Parathyroid adenoma (tissue), 2 donors: ENCODE results near the gene TXNDC5.

Experiments
- H2AFZ ChIP-seq: fragments of 300-600 bp; sonication (generic); one replicate; pipeline ENCODE4 v1.7.0; 2017; ENCODE audit warnings: antibody characterized with exemption, mild to moderate bottlenecking
- H3K27ac ChIP-seq: fragments of 300-600 bp; sonication (generic); one replicate; pipeline ENCODE4 v1.7.0; 2017
- H3K27me3 ChIP-seq: fragments of 300-600 bp; sonication (generic); one replicate; pipeline ENCODE4 v1.7.0; 2017; ENCODE audit warnings: low read length; ENCODE audit not compliant: control insufficient read depth, insufficient read depth
- H3K36me3 ChIP-seq: fragments of 300-600 bp; sonication (generic); one replicate; pipeline ENCODE4 v1.7.0; 2017; ENCODE audit warnings: low read length; ENCODE audit not compliant: control insufficient read depth, insufficient read depth
- H3K4me1 ChIP-seq: fragments of 300-600 bp; sonication (generic); one replicate; pipeline ENCODE4 v1.7.0; 2017; ENCODE audit warnings: control low read depth
- H3K4me2 ChIP-seq: fragments of 300-600 bp; sonication (generic); one replicate; pipeline ENCODE4 v1.7.0; 2017; ENCODE audit warnings: low read length
- H3K4me3 ChIP-seq: fragments of 300-600 bp; sonication (generic); one replicate; pipeline ENCODE4 v1.7.0; 2017; ENCODE audit warnings: low read depth, low read length
- H3K79me2 ChIP-seq: fragments of 300-600 bp; sonication (generic); one replicate; pipeline ENCODE4 v1.7.0; 2017; ENCODE audit warnings: control low read depth
- H3K9ac ChIP-seq: fragments of 300-600 bp; sonication (generic); one replicate; pipeline ENCODE4 v1.7.0; 2017; ENCODE audit warnings: mild to moderate bottlenecking
- H3K9me3 ChIP-seq: fragments of 300-600 bp; sonication (generic); one replicate; pipeline ENCODE4 v1.7.0; 2017; ENCODE audit warnings: low read length; ENCODE audit not compliant: control insufficient read depth
- TF ChIP-seq, protein P1 (sequence below): fragments of 300-600 bp; sonication (generic); IDR thresholded peaks from one replicate; pipeline ENCODE4 v1.7.0; 2017; ENCODE audit warnings: antibody characterized with exemption, mild to moderate bottlenecking
- donor health status: primary hyperparathyroidism.

Gene TXNDC5

GRCh38 chr6:7910654-7911344 lies at the start of gene TXNDC5:
Gene TXNDC5 (minus strand): TSS chr6:7910788. CDS start chr6:7910776, 12 bp downstream.
- Histone ChIP-seq H3K4me3 (peak within 1 kb of the TSS; percentile 72), H3K9me3 (no peaks in the 10 kb centered on the region), H3K4me2 (peak within 1 kb of the TSS; percentile 92), H3K4me1 (peaks cover 13% of the 10 kb centered on the region), H3K36me3 (no peaks in the 10 kb centered on the region), H2AFZ (peak within 1 kb of the TSS; percentile 98), H3K9ac (no peak within 1 kb of the TSS), H3K27ac (peak within 1 kb of the TSS; percentile 60), H3K27me3 (no peaks in the 10 kb centered on the region), H3K79me2 (peaks cover 6% of the 10 kb centered on the region)
- TF ChIP-seq, protein P1, sequence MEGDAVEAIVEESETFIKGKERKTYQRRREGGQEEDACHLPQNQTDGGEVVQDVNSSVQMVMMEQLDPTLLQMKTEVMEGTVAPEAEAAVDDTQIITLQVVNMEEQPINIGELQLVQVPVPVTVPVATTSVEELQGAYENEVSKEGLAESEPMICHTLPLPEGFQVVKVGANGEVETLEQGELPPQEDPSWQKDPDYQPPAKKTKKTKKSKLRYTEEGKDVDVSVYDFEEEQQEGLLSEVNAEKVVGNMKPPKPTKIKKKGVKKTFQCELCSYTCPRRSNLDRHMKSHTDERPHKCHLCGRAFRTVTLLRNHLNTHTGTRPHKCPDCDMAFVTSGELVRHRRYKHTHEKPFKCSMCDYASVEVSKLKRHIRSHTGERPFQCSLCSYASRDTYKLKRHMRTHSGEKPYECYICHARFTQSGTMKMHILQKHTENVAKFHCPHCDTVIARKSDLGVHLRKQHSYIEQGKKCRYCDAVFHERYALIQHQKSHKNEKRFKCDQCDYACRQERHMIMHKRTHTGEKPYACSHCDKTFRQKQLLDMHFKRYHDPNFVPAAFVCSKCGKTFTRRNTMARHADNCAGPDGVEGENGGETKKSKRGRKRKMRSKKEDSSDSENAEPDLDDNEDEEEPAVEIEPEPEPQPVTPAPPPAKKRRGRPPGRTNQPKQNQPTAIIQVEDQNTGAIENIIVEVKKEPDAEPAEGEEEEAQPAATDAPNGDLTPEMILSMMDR: no peak

DNA sequence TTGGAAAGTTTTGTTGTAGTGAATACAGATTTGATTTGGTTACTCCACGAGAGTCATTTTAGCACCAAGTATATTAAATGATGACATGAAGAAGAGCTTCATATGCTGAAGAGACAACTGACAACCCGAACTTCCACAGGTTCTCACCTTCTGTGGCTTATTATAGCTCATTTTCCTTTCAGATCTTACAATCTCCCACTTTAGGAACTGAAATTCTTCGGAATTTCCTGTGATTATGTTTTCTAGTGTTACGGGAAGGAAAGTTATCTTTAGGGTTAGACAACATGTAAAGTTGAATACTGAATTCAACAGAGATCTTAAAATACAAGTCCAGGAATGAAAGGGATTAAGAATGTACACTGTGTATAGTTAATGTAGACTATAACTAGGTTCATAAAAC lies 49.6 kb upstream of the TXNDC5 start:
- TF ChIP-seq, protein P1: no peak
- no peaks in the 10 kb centered on the region for H3K27me3 ChIP-seq
- H3K4me3 ChIP-seq: no peak overlapping the region
- no peaks in the 10 kb centered on the region for H3K79me2 ChIP-seq
- H3K9me3 ChIP-seq: no peaks in the 10 kb centered on the region
- no peaks in the 10 kb centered on the region for H3K36me3 ChIP-seq
- H3K4me2 ChIP-seq: no peak overlapping the region
- H3K4me1 ChIP-seq: no peaks in the 10 kb centered on the region
- no peak overlapping the region for H2AFZ ChIP-seq
- no peak overlapping the region for H3K27ac ChIP-seq
- H3K9ac ChIP-seq: no peak overlapping the region

DNA sequence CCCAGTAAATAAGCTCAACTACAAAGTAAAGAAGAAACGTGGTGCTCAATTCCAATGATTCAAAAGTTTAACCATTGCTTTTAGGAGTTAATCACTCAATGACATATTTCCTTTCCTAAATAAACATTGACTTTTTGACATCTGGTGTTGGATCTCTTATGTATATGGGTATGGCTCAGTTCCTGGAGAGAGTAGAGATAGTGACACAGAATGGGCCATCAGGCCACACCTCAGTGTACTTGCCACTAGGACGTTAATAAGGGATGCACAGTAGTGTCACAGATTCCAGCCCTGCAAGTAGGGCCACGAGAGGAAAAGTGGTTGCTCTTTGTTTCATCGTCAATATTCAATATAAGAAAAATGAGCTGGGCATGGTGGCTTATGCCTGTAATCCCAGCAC lies 48.9 kb upstream of the TXNDC5 start:
- H3K4me2 ChIP-seq: no peak overlapping the region
- H3K9ac ChIP-seq: no peak overlapping the region
- no peaks in the 10 kb centered on the region for H3K9me3 ChIP-seq
- no peaks in the 10 kb centered on the region for H3K4me1 ChIP-seq
- H3K36me3 ChIP-seq: no peaks in the 10 kb centered on the region
- no peak overlapping the region for H3K4me3 ChIP-seq
- no peaks in the 10 kb centered on the region for H3K27me3 ChIP-seq
- H2AFZ ChIP-seq: no peak overlapping the region
- TF ChIP-seq, protein P1: no peak
- no peaks in the 10 kb centered on the region for H3K79me2 ChIP-seq
- H3K27ac ChIP-seq: no peak overlapping the region

DNA sequence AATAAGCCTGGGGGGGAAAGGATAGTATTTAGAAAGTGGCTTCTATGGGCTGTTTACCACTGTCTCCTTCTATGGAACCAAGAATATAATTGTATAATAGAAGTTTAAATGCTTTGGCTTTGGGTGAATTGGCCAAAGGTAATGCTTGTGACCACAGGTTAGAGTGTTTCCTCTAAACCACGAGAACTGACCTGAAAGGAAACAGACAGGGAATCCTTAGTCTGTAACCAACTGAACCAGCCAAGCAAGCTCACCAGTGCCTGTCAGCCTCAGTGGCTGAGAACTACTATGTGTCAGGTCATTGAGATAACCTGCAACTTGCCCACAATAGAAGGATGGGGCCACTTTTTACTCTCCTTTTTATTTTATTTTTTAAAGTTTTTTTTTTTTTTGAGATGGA lies 47.9 kb upstream of the TXNDC5 start:
- Histone ChIP-seq H3K27ac (no peak overlapping the region), H3K4me3 (no peak overlapping the region), H3K9ac (no peak overlapping the region), H3K36me3 (no peaks in the 10 kb centered on the region), H3K4me1 (no peaks in the 10 kb centered on the region), H3K4me2 (no peak overlapping the region), H2AFZ (no peak overlapping the region), H3K79me2 (no peaks in the 10 kb centered on the region), H3K27me3 (no peaks in the 10 kb centered on the region), H3K9me3 (no peaks in the 10 kb centered on the region)
- TF ChIP-seq, protein P1: no peak

DNA sequence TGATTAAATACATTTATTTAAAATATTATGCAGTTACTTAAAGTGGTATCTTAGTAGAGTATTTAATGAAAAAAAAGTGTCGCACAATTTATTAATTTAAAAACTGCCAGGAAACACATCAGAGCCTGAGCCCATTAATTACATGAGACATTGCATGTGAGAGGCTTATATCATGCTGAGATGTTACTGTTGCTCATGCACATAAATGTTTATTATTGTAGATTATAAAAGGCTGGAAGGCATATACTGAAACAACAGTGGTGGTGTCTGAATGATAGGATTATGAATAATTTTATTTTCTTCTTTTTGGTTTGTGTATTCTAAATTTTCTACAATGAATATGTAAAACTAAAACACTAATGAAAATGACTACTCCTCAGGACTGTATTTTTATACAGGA lies 45.7 kb upstream of the TXNDC5 start:
- Histone ChIP-seq H3K4me1 (no peaks in the 10 kb centered on the region), H3K27me3 (no peaks in the 10 kb centered on the region), H3K9ac (no peak overlapping the region), H3K4me2 (no peak overlapping the region), H3K79me2 (no peaks in the 10 kb centered on the region), H2AFZ (no peak overlapping the region), H3K36me3 (no peaks in the 10 kb centered on the region), H3K27ac (no peak overlapping the region), H3K4me3 (no peak overlapping the region), H3K9me3 (no peaks in the 10 kb centered on the region)
- TF ChIP-seq, protein P1: no peak
